HG03442 (cell line): ENCODE data around the gene TPST2.
A peak's percentile ranks its signal among the peaks of the same experiment; 100 is the strongest.
"Not testable (repeated sequence)": the region's sequence is repeated elsewhere in the genome, so short reads cannot be mapped to it uniquely, and the experiment has no call there.

ENCODE experiments used
- ATAC-seq: cut with Tn5 transposase; IDR thresholded peaks from one replicate; pipeline ENCODE4 v1.9.1; 2021; ENCODE audit warnings: mild to moderate bottlenecking, moderate library complexity; ENCODE audit not compliant: unreplicated experiment

TPST2 gene

GRCh38 chr22:26589845-26590736 lies at the start of gene TPST2:
Gene TPST2, minus strand, starts transcription at chr22:26590132. Its CDS starts 48,502 bp downstream, at chr22:26541630.
- ATAC-seq, result peak; percentile 59

- ATAC-seq, result no peak
These were observed 46.4 kb upstream of the TPST2 start for GRCh38 chr22:26636296-26636695.

- ATAC-seq, result no peak
These were observed 45.2 kb upstream of the TPST2 start for GRCh38 chr22:26635117-26635516.

- ATAC-seq, result no peak
These were observed 44.3 kb upstream of the TPST2 start for GRCh38 chr22:26634189-26634588.

DNA sequence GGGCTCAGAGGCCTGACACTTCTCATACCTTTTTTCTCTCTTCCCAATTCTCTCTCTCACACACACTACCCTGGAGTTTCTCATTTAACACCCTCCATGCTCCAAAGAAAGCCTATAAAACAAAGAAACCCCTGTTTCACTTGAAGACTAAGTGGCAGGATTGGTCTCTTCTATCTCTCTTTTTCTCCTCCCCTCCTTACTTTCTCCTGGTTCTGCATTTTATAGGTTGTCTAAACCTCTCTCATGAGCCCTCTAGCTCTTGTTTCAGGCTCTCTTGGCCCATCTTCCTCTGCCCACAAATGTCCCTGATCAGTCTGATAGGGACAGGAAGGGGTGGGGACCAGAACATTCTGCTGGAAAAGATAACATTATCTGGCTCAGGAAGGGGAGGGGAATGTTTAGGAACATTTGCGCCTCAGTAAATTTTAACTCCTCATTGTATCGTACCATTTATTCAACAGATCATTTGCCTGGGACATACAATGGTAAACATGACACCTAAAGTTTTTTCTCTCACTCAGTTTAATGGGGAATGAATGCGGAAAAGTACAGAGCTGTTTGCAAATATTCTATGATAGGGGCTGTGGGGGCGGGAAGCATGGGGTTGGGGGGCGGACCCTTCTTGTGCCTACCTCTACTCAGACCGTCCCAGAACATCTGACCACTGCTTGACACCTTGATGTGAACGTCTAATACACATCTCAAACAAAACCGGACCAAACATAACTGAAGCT lies 42.7 kb upstream of the TPST2 start:
- ATAC-seq, result no peak

DNA sequence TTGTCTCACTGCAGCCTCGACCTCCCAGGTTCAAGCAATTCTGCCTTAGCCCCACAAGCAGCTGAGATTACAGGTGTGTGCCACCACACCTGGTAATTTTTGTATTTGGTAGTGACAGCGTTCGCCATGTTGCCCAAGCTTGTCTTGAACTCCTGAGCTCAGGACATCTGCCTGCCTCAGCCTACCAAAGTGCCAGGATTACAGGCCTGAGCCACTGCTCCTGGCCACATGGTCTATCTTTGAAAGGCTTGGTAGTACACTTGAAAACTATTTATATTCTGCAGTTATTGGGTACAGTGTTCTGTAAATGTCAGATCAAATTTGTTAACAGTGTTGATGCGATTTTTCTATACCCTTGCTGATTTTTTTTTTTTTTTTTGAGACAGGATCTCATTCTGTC lies 41.4 kb upstream of the TPST2 start:
- ATAC-seq, result no peak

DNA sequence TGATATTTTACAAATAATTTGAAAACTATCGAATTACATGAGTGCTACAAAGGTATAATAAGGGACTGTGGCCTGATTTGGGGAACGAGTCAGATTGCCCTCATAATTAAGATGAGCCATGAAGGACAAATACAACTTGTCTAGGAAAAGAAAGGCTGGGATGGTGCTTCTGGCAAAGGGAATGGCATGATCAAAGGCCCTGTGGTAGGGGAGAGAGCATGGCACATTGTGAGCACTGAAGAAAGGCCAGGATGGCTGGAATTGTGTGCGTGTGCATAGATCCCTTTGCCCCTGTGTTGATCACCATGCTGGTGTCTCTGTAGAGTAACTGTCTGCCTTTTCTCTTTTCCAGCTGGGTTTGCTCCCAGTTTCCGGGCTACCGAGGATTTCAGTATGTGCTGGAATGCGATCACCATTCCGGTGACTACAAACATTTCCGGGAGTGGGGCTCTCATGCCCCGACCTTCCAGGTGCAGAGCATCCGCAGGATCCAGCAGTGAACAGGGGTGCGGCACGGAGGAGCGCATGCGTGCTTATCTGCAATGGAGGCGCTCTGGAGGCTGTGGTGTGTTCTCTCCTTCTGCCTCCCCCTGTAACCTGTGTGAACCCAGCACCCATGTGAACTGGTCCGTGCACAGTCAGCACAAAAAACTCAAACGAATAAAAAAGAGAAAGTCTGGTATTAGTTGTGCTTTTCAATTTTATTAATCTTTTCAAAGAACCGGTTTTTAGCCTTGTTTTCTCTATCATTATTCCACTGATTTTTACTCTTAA lies 40.2 kb upstream of the TPST2 start:
- ATAC-seq, result no peak

GRCh38 chr22:26624803-26625202 lies 34.9 kb upstream of the TPST2 start:
- ATAC-seq, result no peak

DNA sequence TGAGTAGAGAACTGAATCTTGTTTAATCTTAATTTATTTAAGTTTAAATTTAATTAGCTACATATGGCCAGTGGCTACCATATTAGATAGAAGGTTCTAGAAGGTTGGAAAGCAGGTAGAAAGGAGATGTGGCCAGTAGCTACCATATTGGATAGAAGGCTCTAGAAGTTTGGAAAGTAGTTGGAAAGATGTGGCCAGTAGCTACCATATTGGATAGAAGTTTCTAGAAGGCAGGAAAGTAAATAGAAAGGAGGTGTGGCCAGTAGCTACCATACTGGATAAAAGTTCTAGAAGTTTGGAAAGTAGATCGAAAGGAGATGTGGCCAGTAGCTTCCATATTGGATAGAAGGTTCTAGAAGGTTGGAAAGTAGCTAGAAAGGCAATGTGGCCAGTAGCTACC lies 34.1 kb upstream of the TPST2 start:
- ATAC-seq, result no peak

GRCh38 chr22:26621663-26622062 lies 31.7 kb upstream of the TPST2 start, which contains the start of gene CRYBA4:
Gene CRYBA4, plus strand, starts transcription at chr22:26621963. Its CDS starts 634 bp downstream, at chr22:26622597.
- no peak for ATAC-seq

DNA sequence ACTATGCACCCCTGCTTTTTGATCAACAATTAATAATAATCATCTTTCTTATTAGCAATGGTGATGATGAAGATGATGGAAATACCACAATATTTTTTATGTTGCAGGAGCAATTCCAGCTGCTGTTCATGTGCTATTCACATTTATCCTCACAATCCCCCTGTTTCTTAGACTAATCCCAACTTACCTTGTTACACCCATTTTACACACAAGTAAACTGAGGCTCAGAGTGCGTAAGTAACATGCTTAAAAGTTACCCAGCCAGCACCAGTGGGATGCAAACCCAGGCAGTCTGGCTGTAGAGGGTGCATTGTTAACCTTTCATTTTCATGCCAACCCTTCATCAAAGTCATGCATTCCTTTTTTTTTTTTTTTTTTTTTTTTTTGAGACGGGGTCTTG lies 30.3 kb upstream of the TPST2 start:
- no peak for ATAC-seq

DNA sequence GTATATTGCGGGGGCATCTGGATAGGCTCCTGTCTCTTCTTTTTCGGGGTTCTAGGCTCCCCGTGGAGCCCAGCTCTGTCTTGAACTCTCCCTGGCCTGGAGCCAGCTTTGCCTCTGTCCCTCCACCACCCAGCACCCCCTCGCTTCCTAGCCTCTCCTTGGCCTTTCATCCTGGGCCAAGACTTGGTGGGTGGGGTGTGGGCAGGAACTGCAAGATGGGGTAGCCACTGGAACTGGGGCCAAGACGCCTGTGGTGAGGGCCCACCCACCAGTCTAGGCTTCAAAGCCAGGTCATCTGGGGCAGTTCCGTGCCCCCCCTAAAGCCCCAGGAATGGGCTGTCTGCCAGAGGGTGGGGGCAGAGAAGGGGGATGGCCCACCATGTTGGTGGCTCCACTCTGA lies 29.6 kb upstream of the TPST2 start:
- no peak for ATAC-seq

GRCh38 chr22:26618455-26618854 lies 28.5 kb upstream of the TPST2 start:
- no peak for ATAC-seq

- no peak for ATAC-seq
These were observed 27.6 kb upstream of the TPST2 start, which contains the start of gene CRYBB1 for GRCh38 chr22:26617271-26618199. Gene CRYBB1, minus strand, starts transcription at chr22:26618027. Its CDS starts 1,708 bp downstream, at chr22:26616319.

DNA sequence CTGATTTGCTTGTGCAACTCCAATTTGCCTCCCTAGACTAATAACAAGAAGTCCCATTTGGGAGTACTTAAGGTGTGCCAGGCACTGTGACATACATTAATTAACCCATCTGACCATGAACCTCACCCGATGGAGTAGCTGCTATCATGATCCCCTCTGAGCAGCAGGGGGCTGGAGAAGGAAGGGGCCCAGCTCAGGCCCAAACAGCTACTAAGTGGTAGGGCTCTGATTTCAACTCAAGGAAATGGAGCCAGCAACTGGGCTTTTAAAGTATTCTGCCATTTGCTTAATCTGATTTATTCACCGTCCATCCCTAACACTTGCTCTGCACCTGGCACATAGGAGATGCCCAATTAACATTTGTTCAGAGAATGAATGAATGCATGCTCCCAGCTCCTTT lies 26.7 kb upstream of the TPST2 start:
- no peak for ATAC-seq

- ATAC-seq, result no peak
These were observed 26.0 kb upstream of the TPST2 start for GRCh38 chr22:26615830-26616435.

- no peak for ATAC-seq
These were observed 25.2 kb upstream of the TPST2 start for GRCh38 chr22:26615149-26615548.

DNA sequence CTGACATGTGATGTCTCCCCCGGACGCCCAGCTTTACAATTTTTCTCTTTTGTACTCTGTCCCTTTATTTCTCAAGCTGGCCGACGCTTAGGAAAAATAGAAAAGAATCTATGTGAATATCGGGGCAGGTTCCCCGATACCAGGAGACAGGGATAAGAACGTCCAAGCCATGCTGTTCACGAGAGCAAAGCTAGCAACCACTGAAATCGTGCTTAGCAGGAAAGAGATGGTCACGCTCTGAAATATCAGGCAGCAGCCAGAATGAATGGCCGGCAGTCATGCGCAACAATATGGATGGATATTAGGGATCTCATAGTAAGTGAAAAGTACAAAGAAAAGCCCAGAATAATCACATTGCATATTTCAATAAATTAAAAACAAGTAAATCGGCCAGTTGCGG lies 24.4 kb upstream of the TPST2 start:
- no peak for ATAC-seq

DNA sequence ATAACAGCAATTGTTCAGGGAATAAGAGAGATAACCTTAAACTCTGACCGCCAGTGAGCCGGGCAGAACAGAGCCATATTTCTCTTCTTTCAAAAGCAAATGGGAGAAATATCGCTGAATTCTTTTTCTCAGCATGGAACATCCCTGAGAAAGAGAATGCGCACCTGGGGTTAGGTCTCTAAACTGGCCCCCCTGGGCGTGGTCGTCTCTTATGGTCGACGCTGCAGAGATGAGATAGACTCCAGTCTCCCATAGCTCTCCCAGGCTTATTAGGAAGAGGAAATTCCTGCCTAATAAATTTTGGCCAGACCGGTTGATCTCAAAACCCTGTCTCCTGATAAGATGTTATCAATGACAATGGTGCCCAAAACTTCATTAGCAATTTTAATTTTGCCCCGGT lies 23.8 kb upstream of the TPST2 start:
- ATAC-seq, result not testable (repeated sequence)

DNA sequence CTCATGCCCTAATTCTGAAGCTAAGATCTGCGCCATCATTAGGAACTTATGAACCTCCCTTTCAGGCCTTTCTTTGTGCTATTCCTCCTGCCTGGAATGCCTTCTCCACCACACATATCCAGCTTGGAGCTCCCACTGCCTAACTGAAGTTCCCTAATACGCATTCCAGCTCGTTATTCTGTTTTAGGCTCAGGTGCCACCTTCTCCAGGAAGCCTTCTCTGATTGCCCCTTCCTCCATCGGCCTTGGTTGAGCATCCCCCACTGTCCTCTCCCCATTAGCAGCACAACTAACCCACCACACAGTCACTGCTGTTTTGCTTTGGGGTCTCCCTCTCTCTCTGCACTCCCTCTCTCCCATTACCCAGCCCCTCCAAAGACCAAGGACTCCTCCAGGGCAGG lies 22.7 kb upstream of the TPST2 start:
- no peak for ATAC-seq
